Measurements from ENCODE around the gene EXOC8. TPM values are rescaled to one million over a fixed set of nuclear protein-coding genes. Genes with fewer than 3 reads are reported as not detected.

Gene EXOC8
- total and polyA plus RNA-seq, 2 experiments from 2014 or later = 2.3 to 14.4 TPM

GRCh38 chr1:231319080-231319479 lies 18.6 kb downstream of the EXOC8 start:
- DNase-seq (ENCODE audit: low spot score) (no peak), ATAC-seq (no peak)
- Histone ChIP-seq H3K4me3 (no peak overlapping the region), H3K4me1 (ENCODE audit: insufficient read depth) (peaks cover 2% of the 10 kb centered on the region; the same call in 1 of the 2 replicates), H3K27me3 (ENCODE audit: insufficient read depth) (no peaks in the 10 kb centered on the region), H2AFZ (no peak overlapping the region), H3F3A (replicated peaks; ENCODE audit: low read depth) (no peaks in the 10 kb centered on the region), H3K9me2 (ENCODE audit: insufficient read depth) (no peaks in the 10 kb centered on the region), H3K4me2 (no peak overlapping the region), H3K36me3 (ENCODE audit: insufficient read depth) (no peaks in the 10 kb centered on the region), H3K79me2 (replicated peaks; ENCODE audit: insufficient read depth) (no peaks in the 10 kb centered on the region), H4K20me1 (replicated peaks; ENCODE audit: insufficient read depth) (no peaks in the 10 kb centered on the region), H3K27ac (ENCODE audit: low read depth) (no peak overlapping the region)
- peaks cover 3% of the 10 kb centered on the region for H3K27me3 Mint-ChIP-seq (ENCODE audit: insufficient read depth, low read depth, poor library complexity)
- H3K27ac Mint-ChIP-seq = no peak overlapping the region
- H3K9me3 Mint-ChIP-seq = no peaks in the 10 kb centered on the region
- H3K4me3 Mint-ChIP-seq = no peak overlapping the region
- no peak for TF ChIP-seq POLR2AphosphoS5 (IDR thresholded peaks at IDR 0.05; ENCODE audit: low read depth)
- TF ChIP-seq, protein P1, sequence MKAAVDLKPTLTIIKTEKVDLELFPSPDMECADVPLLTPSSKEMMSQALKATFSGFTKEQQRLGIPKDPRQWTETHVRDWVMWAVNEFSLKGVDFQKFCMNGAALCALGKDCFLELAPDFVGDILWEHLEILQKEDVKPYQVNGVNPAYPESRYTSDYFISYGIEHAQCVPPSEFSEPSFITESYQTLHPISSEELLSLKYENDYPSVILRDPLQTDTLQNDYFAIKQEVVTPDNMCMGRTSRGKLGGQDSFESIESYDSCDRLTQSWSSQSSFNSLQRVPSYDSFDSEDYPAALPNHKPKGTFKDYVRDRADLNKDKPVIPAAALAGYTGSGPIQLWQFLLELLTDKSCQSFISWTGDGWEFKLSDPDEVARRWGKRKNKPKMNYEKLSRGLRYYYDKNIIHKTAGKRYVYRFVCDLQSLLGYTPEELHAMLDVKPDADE (IDR thresholded peaks at IDR 0.05) = no peak
- H3K36me3 Mint-ChIP-seq (ENCODE audit: low read depth) = no peaks in the 10 kb centered on the region
- peaks cover 3% of the 10 kb centered on the region; the same call in 2 of the 3 replicates for H3K4me1 Mint-ChIP-seq

GRCh38 chr1:231318568-231318967 lies 19.1 kb downstream of the EXOC8 start:
- H3K36me3 ChIP-seq (ENCODE audit: insufficient read depth) = no peaks in the 10 kb centered on the region
- H3K79me2 ChIP-seq (replicated peaks; ENCODE audit: insufficient read depth) = no peaks in the 10 kb centered on the region
- Mint-ChIP-seq H3K9me3 (no peaks in the 10 kb centered on the region), H3K27ac (no peak overlapping the region), H3K4me3 (no peak overlapping the region), H3K36me3 (ENCODE audit: low read depth) (no peaks in the 10 kb centered on the region), H3K4me1 (no peaks in the 10 kb centered on the region), H3K27me3 (ENCODE audit: insufficient read depth, low read depth, poor library complexity) (peaks cover 3% of the 10 kb centered on the region)
- H2AFZ ChIP-seq = no peak overlapping the region
- TF ChIP-seq CREB1 (CRISPR knock-in tag; IDR thresholded peaks at IDR 0.05; ENCODE audit: low read depth) (no peak), EZH2 (IDR thresholded peaks at IDR 0.05; ENCODE audit: low read depth, unreplicated experiment) (no peak), CTCF (conservative IDR thresholded peaks at IDR 0.05; ENCODE audit: low read depth in 2 of 2) (no peak)
- H3K27ac ChIP-seq (ENCODE audit: low read depth) = no peak overlapping the region
- no peaks in the 10 kb centered on the region for H3K4me1 ChIP-seq (ENCODE audit: insufficient read depth)
- no peak overlapping the region for H3K4me3 ChIP-seq
- no peaks in the 10 kb centered on the region for H3K27me3 ChIP-seq (ENCODE audit: insufficient read depth)
- no peak for ATAC-seq
- H4K20me1 ChIP-seq (replicated peaks; ENCODE audit: insufficient read depth) = no peaks in the 10 kb centered on the region
- H3K4me2 ChIP-seq = no peak overlapping the region
- no peaks in the 10 kb centered on the region for H3K9me2 ChIP-seq (ENCODE audit: insufficient read depth)
- DNase-seq (ENCODE audit: low spot score) = no peak
- H3F3A ChIP-seq (replicated peaks; ENCODE audit: low read depth) = no peaks in the 10 kb centered on the region

DNA sequence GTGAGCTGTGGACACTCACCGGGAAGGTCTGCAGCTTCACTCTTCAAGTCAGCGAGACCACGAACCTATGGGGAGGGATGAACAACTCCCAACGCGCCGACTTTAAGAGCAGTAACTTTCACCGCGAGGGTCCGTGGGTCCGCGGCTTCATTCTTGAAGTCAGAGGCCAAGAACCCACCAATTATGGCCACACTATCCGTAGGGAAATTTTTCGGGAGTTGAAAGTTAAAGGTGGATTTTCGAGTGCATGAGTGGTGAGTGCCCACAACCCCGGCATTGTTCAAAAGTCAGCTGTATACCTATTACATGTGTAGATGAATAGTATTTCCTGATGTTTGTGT lies 19.7 kb downstream of the EXOC8 start:
- Histone ChIP-seq H4K20me1 (replicated peaks; ENCODE audit: insufficient read depth) (no peaks in the 10 kb centered on the region), H3K79me2 (replicated peaks; ENCODE audit: insufficient read depth) (no peaks in the 10 kb centered on the region), H3K4me1 (ENCODE audit: insufficient read depth) (no peaks in the 10 kb centered on the region), H3F3A (replicated peaks; ENCODE audit: low read depth) (no peaks in the 10 kb centered on the region), H3K36me3 (ENCODE audit: insufficient read depth) (no peaks in the 10 kb centered on the region), H2AFZ (no peak overlapping the region), H3K4me3 (no peak overlapping the region), H3K27ac (ENCODE audit: low read depth) (no peak overlapping the region), H3K4me2 (no peak overlapping the region), H3K9me2 (ENCODE audit: insufficient read depth) (no peaks in the 10 kb centered on the region), H3K27me3 (ENCODE audit: insufficient read depth) (no peaks in the 10 kb centered on the region)
- no peaks in the 10 kb centered on the region for H3K36me3 Mint-ChIP-seq (ENCODE audit: low read depth)
- no peak for DNase-seq (ENCODE audit: low spot score)
- no peak overlapping the region for H3K27ac Mint-ChIP-seq
- no peak for ATAC-seq
- H3K4me3 Mint-ChIP-seq = no peak overlapping the region
- H3K27me3 Mint-ChIP-seq (ENCODE audit: insufficient read depth, low read depth, poor library complexity) = peaks cover 3% of the 10 kb centered on the region
- no peaks in the 10 kb centered on the region for H3K9me3 Mint-ChIP-seq
- no peaks in the 10 kb centered on the region for H3K4me1 Mint-ChIP-seq
- TF ChIP-seq, protein P2, sequence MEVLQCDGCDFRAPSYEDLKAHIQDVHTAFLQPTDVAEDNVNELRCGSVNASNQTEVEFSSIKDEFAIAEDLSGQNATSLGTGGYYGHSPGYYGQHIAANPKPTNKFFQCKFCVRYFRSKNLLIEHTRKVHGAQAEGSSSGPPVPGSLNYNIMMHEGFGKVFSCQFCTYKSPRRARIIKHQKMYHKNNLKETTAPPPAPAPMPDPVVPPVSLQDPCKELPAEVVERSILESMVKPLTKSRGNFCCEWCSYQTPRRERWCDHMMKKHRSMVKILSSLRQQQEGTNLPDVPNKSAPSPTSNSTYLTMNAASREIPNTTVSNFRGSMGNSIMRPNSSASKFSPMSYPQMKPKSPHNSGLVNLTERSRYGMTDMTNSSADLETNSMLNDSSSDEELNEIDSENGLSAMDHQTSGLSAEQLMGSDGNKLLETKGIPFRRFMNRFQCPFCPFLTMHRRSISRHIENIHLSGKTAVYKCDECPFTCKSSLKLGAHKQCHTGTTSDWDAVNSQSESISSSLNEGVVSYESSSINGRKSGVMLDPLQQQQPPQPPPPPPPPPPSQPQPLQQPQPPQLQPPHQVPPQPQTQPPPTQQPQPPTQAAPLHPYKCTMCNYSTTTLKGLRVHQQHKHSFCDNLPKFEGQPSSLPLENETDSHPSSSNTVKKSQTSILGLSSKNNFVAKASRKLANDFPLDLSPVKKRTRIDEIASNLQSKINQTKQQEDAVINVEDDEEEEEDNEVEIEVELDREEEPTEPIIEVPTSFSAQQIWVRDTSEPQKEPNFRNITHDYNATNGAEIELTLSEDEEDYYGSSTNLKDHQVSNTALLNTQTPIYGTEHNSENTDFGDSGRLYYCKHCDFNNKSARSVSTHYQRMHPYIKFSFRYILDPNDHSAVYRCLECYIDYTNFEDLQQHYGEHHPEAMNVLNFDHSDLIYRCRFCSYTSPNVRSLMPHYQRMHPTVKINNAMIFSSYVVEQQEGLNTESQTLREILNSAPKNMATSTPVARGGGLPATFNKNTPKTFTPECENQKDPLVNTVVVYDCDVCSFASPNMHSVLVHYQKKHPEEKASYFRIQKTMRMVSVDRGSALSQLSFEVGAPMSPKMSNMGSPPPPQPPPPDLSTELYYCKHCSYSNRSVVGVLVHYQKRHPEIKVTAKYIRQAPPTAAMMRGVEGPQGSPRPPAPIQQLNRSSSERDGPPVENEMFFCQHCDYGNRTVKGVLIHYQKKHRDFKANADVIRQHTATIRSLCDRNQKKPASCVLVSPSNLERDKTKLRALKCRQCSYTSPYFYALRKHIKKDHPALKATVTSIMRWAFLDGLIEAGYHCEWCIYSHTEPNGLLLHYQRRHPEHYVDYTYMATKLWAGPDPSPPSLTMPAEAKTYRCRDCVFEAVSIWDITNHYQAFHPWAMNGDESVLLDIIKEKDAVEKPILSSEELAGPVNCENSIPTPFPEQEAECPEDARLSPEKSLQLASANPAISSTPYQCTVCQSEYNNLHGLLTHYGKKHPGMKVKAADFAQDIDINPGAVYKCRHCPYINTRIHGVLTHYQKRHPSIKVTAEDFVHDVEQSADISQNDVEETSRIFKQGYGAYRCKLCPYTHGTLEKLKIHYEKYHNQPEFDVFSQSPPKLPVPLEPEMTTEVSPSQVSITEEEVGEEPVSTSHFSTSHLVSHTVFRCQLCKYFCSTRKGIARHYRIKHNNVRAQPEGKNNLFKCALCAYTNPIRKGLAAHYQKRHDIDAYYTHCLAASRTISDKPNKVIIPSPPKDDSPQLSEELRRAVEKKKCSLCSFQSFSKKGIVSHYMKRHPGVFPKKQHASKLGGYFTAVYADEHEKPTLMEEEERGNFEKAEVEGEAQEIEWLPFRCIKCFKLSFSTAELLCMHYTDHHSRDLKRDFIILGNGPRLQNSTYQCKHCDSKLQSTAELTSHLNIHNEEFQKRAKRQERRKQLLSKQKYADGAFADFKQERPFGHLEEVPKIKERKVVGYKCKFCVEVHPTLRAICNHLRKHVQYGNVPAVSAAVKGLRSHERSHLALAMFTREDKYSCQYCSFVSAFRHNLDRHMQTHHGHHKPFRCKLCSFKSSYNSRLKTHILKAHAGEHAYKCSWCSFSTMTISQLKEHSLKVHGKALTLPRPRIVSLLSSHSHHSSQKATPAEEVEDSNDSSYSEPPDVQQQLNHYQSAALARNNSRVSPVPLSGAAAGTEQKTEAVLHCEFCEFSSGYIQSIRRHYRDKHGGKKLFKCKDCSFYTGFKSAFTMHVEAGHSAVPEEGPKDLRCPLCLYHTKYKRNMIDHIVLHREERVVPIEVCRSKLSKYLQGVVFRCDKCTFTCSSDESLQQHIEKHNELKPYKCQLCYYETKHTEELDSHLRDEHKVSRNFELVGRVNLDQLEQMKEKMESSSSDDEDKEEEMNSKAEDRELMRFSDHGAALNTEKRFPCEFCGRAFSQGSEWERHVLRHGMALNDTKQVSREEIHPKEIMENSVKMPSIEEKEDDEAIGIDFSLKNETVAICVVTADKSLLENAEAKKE (CRISPR knock-in tag; IDR thresholded peaks at IDR 0.05) = no peak
- TF ChIP-seq CREB1 (CRISPR knock-in tag; IDR thresholded peaks at IDR 0.05; ENCODE audit: low read depth) = no peak
- no peak for TF ChIP-seq NANOG (IDR thresholded peaks at IDR 0.05; ENCODE audit: borderline replicate concordance)
- no peak for TF ChIP-seq STAT1 (IDR thresholded peaks at IDR 0.05; ENCODE audit: unreplicated experiment)
